Endothelial cell of umbilical vein (primary cell): ENCODE measurements around the gene DHRS9. TPM values are rescaled to one million over a fixed set of nuclear protein-coding genes. Genes with fewer than 3 reads are reported as not detected.

Source experiments
- BruUV-seq: library from RNA; stranded (reverse); fragments of 400-500 nt; replicated peaks from 2 replicates; lab custom pipeline; 2021; lab: Mats Ljungman, UMichigan
- CTCF ChIA-PET: fragments of 300-600, 350-600 bp; sonication (Branson Sonifier 250); formaldehyde crosslinking; loops from one replicate; lab custom pipeline; 2021; ENCODE audit warnings: antibody characterized with exemption, inconsistent platforms; lab: Charles Lee
- POLR2A ChIA-PET: fragments of 300-600, 350-600 bp; sonication (Branson Sonifier 250); formaldehyde crosslinking; loops from one replicate; lab custom pipeline; 2021; ENCODE audit warnings: antibody characterized with exemption, inconsistent platforms; lab: Charles Lee
- DNase-seq: peaks from one replicate; pipeline ENCODE4 v3.0.0-alpha.2; 2011; ENCODE audit warnings: low read depth, low spot score
- FAIRE-seq: peaks from 2 replicates; lab custom pipeline; 2011; peaks lifted over from hg19 to GRCh38; lab: Jason Lieb, UNC
- H2AFZ ChIP-seq: 2 replicates; pipeline ENCODE4 v1.6.0; 2012; ENCODE audit warnings: low read depth, low read length, control low read depth, inconsistent platforms
- H3K27ac ChIP-seq: 2 replicates; pipeline ENCODE4 v1.5.1; 2011; ENCODE audit warnings: low read depth, mild to moderate bottlenecking, control low read depth, low read length, moderate library complexity; ENCODE audit not compliant: insufficient read depth
- H3K27me3 ChIP-seq, 2 experiments: 2 replicates each; pipeline versions ENCODE4 v1.6.0 to v1.6.1; 2011; ENCODE audit warnings: low read length in 2 of 2, mixed read lengths in 1 of 2; ENCODE audit not compliant: control insufficient read depth in 2 of 2, insufficient read depth in 2 of 2
- H3K36me3 ChIP-seq, 2 experiments: 2 replicates in 1 of 2; 3 replicates in 1 of 2; pipeline ENCODE4 v1.5.1; 2011; ENCODE audit warnings: low read length in 2 of 2, mild to moderate bottlenecking in 1 of 2, moderate library complexity in 1 of 2; ENCODE audit not compliant: control insufficient read depth in 2 of 2, insufficient read depth in 2 of 2; ENCODE audit errors: extremely low read depth in 1 of 2
- H3K4me1 ChIP-seq: 3 replicates; pipeline ENCODE4 v1.5.1; 2011; ENCODE audit warnings: mild to moderate bottlenecking, low read length; ENCODE audit not compliant: control insufficient read depth, insufficient read depth; ENCODE audit errors: extremely low read depth
- H3K4me2 ChIP-seq: 2 replicates; pipeline ENCODE4 v1.6.1; 2011; ENCODE audit warnings: low read length, control low read depth, mixed read lengths; ENCODE audit not compliant: insufficient read depth
- H3K4me3 ChIP-seq, 3 experiments: fragments of 200-600 bp in 1 of 3; sonication (generic), shearing (Covaris generic) in 1 of 3; replicated peaks in 1 of 3; 2 replicates each; pipeline ENCODE4 v1.5.1; 2011 to 2016; ENCODE audit warnings: control low read depth in 3 of 3, low read length in 3 of 3, mild to moderate bottlenecking in 2 of 3, inconsistent platforms in 1 of 3, low read depth in 1 of 3, moderate library complexity in 1 of 3; ENCODE audit not compliant: insufficient read depth in 1 of 3
- H3K79me2 ChIP-seq: 2 replicates; pipeline ENCODE4 v1.6.0; 2012; ENCODE audit warnings: low read length, inconsistent platforms; ENCODE audit not compliant: control insufficient read depth, insufficient read depth
- H3K9ac ChIP-seq: replicated peaks from 2 replicates; pipeline ENCODE3; 2011; ENCODE audit warnings: low read length, control low read depth; ENCODE audit not compliant: insufficient read depth; ENCODE audit errors: extremely low read depth
- H3K9me1 ChIP-seq: replicated peaks from 3 replicates; pipeline ENCODE4 v1.6.0; 2011; ENCODE audit warnings: mild to moderate bottlenecking, low read length; ENCODE audit not compliant: control insufficient read depth, insufficient read depth; ENCODE audit errors: extremely low read depth
- H3K9me3 ChIP-seq: replicated peaks from 2 replicates; pipeline ENCODE4 v1.5.1; 2012; ENCODE audit warnings: low read length, inconsistent platforms; ENCODE audit not compliant: control insufficient read depth, insufficient read depth
- H4K20me1 ChIP-seq: replicated peaks from 2 replicates; pipeline ENCODE3; 2011; ENCODE audit warnings: mild to moderate bottlenecking, low read length; ENCODE audit not compliant: control insufficient read depth, insufficient read depth; ENCODE audit errors: extremely low read depth
- FOS ChIP-seq: IDR thresholded peaks from 2 replicates; pipeline ENCODE4 v1.6.1; 2011; ENCODE audit warnings: mild to moderate bottlenecking, low read length, moderate library complexity, borderline replicate concordance; ENCODE audit not compliant: insufficient read depth
- GATA2 ChIP-seq: IDR thresholded peaks from 2 replicates; pipeline ENCODE4 v1.7.0; 2011; ENCODE audit warnings: low read depth, mild to moderate bottlenecking, moderate library complexity, mixed read lengths, low read length; ENCODE audit not compliant: insufficient read length, insufficient read depth
- JUN ChIP-seq: IDR thresholded peaks from 2 replicates; pipeline ENCODE4 v1.6.1; 2011; ENCODE audit warnings: borderline replicate concordance, low read depth; ENCODE audit not compliant: insufficient read length, insufficient read depth
- dilution Hi-C: fragments of 300-500 bp; cut with MboI; formaldehyde crosslinking; loops from one replicate; pipeline ENCODE4 v1.15.0; 2019; ENCODE audit warnings: low sequenced_read_pairs; ENCODE audit not compliant: extremely low pct_ligation_motif_present
- intact Hi-C: fragments of 100-400 bp; cut with micrococcal nuclease; formaldehyde crosslinking; loops from one replicate; pipeline ENCODE4 v1.10.0; 2022
- polyA plus RNA-seq, 4 experiments: library from polyadenylated mRNA; depleted of rRNA in 3 of 4; stranded (reverse) in 3 of 4; unstranded in 1 of 4; fragments of >200 nt; gene quantifications; 2 replicates each; pipeline versions ENCODE4 v1.2.1 to v1.2.3, GENCODE V29; 2011 to 2012; ENCODE audit warnings: missing spikeins in 1 of 4
- total RNA-seq: library from RNA; stranded (reverse); gene quantifications from 2 replicates; pipeline ENCODE4 v1.2.3, GENCODE V29; 2021

The DHRS9 gene
- total and polyA plus RNA-seq, 2 donors (not counting 3 experiments of a cell fraction or from before 2014, with no cell fraction given): 0.40 TPM; not detected in 1

DNA sequence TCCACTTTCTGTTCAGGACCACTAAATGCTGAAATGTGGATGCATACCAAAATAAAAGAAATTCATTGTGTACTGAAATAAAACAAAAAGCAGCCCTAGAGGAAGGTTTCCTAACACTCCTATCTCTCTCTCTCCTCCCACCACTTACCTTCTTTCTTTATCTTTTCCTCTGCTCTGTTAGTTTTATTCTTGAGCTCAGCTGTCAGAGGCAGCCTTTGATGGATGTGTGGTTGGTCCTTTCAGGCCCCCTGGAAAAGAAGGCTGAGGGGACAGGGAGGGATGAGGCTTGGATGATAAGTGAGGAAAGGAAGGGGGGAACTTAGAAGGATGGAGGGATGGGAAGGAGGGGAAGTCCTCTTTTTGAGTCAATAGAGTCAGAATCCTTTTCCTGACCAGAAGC, 47.6 kb downstream of the DHRS9 start:
- dilution Hi-C loops: no loop called here
- CTCF ChIA-PET: interaction anchor here (1.4 to 5.2 kb wide), 3 partner anchors 15 to 105 kb away, joined by 3 to 28 read pairs (median 5); no protein-coding TSS in a partner anchor
- no peak overlapping the region for H2AFZ ChIP-seq

DNA sequence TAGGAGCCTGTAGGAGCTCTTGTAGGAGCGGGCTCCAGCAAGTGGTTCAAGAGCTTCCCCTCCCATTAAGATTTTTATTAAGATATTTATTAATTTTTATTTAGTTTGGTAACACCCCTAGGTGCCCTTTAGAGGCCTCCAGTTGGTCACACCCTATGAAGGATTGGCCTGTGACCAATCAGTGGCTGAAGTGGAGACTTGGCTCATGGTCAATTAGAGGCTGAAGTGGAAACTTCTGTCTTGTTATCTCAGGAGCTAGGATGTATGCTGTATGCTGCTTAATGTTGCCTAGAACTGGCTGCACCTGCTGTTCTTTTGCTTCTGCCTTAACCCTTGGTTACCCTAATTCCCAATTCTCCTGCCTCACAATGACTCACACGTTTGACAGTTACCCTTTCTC, 48.7 kb downstream of the DHRS9 start:
- H2AFZ ChIP-seq: no peak overlapping the region
- H3K4me3 ChIP-seq: no peak overlapping the region
- FAIRE-seq (no peak), DNase-seq (no peak)
- no peaks in the 10 kb centered on the region for H3K27me3 ChIP-seq
- H3K4me2 ChIP-seq: no peak overlapping the region
- H3K9ac ChIP-seq: no peak overlapping the region
- ChIA-PET CTCF (interaction anchor here (1.4 to 5.2 kb wide), 4 partner anchors 8 to 104 kb away, joined by 3 to 28 read pairs (median 10); no protein-coding TSS in a partner anchor), POLR2A (no interaction called here)
- H3K4me1 ChIP-seq: no peaks in the 10 kb centered on the region
- no peaks in the 10 kb centered on the region for H3K36me3 ChIP-seq
- no TSS peak for BruUV-seq
- intact Hi-C loops: no loop called here
- H4K20me1 ChIP-seq: no peaks in the 10 kb centered on the region
- no peak overlapping the region for H3K27ac ChIP-seq
- H3K9me3 ChIP-seq: no peaks in the 10 kb centered on the region
- no peak for TF ChIP-seq FOS
- TF ChIP-seq JUN: no peak
- dilution Hi-C loops: no loop called here
- H3K9me1 ChIP-seq: no peaks in the 10 kb centered on the region
- H3K79me2 ChIP-seq: no peaks in the 10 kb centered on the region

More for the DNA sequence above, 47.6 kb downstream of the DHRS9 start:
- Histone ChIP-seq H3K27me3 (no peaks in the 10 kb centered on the region), H3K9ac (no peak overlapping the region), H3K27ac (no peak overlapping the region), H3K79me2 (no peaks in the 10 kb centered on the region), H4K20me1 (no peaks in the 10 kb centered on the region), H3K4me2 (no peak overlapping the region), H3K9me3 (no peaks in the 10 kb centered on the region), H3K36me3 (no peaks in the 10 kb centered on the region), H3K4me3 (no peak overlapping the region), H3K9me1 (no peaks in the 10 kb centered on the region), H3K4me1 (no peaks in the 10 kb centered on the region)
- no peak for DNase-seq
- BruUV-seq: no TSS peak
- TF ChIP-seq GATA2 (no peak), FOS (no peak)
- POLR2A ChIA-PET: no interaction called here
- intact Hi-C loops: no loop called here
- FAIRE-seq: no peak
